Adipose tissue (tissue), 3 donors: ENCODE results near the gene LRRC27. TPM values are rescaled to one million over a fixed set of nuclear protein-coding genes. Genes with fewer than 3 reads are reported as not detected.

Experiments
- H3K27ac ChIP-seq: one replicate; pipeline ENCODE4 v1.5.1; 2013; ENCODE audit warnings: low read depth, low read length
- WGBS, 3 donors: extraction: QIAGEN DNeasy Blood & Tissue Kit; methylation state at CpG; one replicate each; pipeline ENCODE4 v1.1.7; 2013; 5-methylcytosine and 5-hydroxymethylcytosine counted together
- polyA plus RNA-seq, 3 donors: library from polyadenylated mRNA; stranded (reverse); fragments of 200-250 nt; gene quantifications; one replicate each; pipeline ENCODE4 v1.2.3, GENCODE V29; 2013
- donor health status: healthy with polysubstance abuse.
- donor health status: Bipolar disorder and iron deficiency.
- donor health status: healthy.

Gene LRRC27
- polyA plus RNA-seq, 3 donors = 3.4 to 6.1 (median 5.0) TPM

DNA sequence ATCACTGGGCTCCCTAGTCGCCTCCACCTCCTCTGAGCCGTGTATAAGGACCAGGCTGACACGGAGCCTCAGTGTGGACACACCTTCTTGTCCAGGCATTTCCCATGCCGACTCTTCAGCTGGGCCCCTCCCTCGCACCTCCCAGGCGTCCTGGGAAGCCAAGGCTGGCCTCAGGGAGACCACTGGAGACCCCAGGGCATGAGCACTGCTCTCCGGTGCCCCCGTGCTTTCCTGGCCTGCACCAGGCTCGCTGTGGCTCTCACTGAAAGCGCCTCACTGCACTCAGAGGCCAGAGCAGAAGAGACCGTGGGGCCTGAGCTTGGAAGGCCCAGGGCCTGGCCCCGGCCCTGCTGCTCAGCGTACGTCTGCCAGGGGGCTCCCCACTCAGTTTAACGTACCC is 31.4 kb downstream of the LRRC27 start:
- H3K27ac ChIP-seq = no peak overlapping the region
- WGBS, 3 donors = 88 to 92% (median 88%) methylated on average over 13 to 15 of the region's 15 CpGs

DNA sequence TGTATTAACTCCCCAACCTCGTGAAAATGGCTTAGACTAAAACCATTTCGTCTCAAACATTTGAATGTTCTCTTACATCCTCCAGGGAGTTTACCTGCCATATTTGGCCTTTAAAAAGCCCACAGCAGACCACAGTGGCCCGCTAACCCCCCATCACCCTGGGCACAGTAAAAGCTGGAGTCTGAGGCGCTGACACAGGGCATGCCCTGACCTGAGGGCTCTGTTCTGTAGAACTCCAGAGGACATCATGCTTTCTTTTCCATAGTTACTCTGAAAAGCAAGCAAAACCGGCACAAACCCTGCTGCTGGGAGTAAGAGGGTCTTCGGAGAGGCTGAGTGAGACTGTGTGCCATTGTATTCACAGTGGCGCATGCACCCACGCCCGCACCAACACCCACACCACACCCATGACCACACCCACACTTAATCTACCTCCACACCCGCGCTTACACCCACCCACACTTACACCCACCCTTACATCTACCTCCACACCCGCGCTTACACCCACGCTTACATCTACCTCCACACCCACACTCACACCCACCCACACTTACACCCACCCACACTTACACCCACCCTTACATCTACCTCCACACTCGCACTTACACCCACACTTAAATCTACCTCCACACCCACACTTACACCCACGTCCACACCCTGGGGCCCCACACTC is 32.1 kb downstream of the LRRC27 start:
- no peak overlapping the region for H3K27ac ChIP-seq
- whole genome bisulfite sequencing, 3 donors = 64 to 74% (median 67%) methylated on average over 14 to 16 of the region's 16 CpGs

DNA sequence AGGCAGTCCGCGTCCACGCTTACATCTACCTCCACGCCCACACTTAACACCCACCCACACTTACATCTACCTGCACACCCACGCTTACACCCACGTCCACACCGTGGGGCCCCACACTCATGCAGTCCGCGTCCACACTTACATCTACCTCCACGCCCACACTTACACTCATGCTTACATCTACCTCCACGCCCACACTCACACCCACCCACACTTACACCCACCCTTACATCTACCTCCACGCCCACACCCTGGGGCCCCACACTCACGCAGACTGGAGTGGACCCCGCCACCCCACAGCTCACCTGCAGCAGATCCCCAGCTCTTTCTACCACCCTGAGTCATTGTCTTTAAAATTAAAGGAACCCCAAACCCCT is 32.6 kb downstream of the LRRC27 start:
- no peak overlapping the region for H3K27ac ChIP-seq
- WGBS, 3 donors = 58 to 87% (median 84%) methylated on average over 5 to 14 of the region's 14 CpGs

DNA sequence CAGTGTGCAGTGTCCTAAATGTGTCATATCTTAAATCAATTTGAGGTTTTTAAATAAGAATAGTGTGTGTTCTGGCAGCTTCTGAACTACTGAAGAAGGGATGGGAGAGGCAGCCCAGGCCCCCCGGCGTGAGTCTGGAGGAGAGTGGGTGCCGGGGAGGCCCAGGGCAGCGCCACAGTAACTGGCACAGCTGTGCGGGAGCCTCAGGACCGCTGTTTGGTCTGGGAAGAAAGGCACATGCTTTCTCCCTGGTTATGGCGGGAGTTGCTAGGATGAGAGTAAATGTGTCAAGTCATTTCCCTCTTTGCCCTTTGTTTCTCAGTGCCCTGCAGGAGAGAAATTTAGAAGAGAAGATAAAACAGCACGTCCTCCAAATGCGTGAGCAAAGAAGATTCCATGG is 33.1 kb downstream of the LRRC27 start:
- H3K27ac ChIP-seq = no peak overlapping the region
- WGBS, 3 donors = 64 to 88% (median 73%) methylated on average over 9 of the region's 9 CpGs

DNA sequence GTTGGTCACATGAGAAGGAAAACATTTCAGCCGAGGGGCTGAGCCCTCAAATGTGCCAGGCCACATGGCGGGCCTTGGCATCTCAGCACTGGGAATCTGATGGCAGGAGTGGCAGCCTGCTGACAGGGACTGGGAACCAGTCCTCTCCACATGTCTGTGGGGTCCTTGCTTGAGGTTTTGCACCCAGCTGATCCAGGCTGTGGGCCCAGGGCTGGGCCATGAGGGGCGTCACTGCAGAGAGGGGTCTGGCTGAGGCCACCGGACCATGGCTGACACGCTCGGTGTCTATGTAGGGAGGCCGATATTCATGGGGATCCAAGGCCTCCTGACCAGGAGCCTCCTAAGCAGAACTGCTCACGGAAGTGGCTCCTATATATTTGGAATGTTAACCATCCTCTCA is 34.0 kb downstream of the LRRC27 start:
- 93 to 99% (median 97%) methylated on average over 8 of the region's 8 CpGs for WGBS, 3 donors

DNA sequence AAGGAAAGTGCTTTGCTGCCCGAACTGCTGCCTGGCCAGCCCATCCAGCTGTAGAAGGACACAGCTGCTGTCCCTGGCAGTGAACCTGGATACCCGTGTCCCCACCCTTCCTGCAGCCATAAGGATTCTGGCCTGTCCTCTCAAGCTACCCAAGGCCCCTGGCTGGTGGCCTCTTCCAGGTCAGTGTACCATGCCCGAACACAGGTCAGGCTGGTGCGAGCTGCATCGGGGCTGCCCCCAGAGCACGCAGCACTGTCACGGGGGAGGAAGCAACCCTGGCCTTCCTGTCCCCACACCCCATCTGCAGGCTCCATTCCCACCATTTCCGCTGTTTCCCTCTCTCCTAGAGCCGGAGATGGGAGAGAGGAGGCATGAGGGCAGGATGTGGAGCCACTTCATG is 34.5 kb downstream of the LRRC27 start:
- H3K27ac ChIP-seq = no peak overlapping the region
- 81 to 95% (median 83%) methylated on average over 9 of the region's 9 CpGs for WGBS, 3 donors

More for the DNA sequence above, 34.0 kb downstream of the LRRC27 start:
- H3K27ac ChIP-seq = no peak overlapping the region

DNA sequence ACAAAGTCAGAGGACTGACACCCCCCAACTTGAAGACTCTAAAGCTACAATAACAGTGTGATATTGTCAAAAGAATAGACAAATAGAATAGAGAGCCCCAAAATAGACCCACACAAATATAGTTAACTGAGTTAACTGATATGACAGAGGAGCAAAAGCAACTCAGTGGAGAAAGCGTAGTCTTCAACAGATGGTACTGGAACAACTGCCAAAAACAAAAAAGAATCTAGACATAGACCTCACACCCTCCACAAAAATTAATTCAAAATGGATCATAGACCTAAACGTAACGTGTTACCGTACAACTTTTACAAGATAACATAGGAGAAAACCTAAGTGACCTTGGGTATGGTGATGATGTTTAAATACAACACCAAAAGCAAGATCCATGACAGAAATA is 36.4 kb downstream of the LRRC27 start:
- 72 to 95% (median 85%) methylated on average over 4 of the region's 4 CpGs for WGBS, 3 donors

DNA sequence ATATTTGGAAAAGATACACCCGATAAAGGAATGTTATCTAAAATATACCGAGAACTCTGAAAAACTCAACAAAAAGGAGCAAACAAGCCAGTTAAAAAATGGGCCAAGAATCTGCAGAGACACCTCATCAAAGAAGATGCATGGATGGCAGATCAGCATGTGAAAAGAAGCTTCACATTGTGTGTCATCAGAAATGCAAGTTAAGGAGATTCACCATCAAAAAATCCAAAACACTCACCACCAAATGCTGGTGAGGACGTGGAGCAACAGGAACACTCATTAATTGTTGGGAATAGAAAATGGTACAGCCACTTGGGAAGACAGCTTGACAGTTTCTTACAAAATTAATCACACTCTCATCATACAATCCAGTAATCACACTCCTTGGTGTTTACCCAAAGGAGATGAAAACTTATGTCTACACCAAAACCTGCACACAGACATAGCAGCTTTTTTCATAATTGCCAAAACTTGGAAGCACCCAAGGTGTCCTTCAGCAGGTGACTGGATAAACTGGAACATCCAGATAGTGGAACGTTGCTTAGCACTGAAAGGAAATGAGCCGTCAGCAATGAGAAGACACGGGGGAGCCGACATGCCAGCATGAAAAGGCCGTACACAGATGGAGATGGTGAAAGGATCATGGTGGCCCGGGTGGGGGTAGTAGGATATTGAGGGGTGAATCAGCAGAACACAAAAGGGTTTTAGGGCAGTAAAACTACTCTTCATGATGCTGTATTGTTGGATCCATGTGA is 37.1 kb downstream of the LRRC27 start:
- 77 to 83% (median 78%) methylated on average over 9 of the region's 9 CpGs for WGBS, 3 donors
- no peak overlapping the region for H3K27ac ChIP-seq

More for the DNA sequence above, 36.4 kb downstream of the LRRC27 start:
- no peak overlapping the region for H3K27ac ChIP-seq

DNA sequence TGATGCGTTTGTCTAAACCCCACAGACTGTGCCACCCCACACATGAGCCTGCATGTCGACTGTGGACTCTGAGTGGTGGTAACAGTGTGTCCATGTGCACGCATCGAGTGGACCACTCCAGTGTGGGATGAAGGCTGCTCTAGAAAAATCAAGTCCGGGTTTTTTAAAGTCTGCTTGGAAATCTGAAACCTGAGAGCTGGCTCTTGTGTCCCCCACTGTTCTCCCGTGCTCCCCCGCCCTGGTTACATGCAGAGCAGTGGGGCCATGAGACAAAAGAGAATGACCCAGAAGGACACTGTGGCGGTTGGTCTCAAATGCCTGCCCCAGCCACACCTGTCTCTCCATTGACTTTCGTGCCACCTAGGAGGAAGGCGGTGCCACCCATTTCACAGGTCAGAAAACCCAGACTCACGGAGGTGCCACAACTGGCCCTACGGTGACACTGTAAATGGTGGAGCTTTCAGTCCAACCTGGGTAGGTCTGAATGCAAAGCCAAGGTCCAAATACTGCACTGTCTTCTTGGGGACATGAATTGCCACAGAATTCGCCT is 37.7 kb downstream of the LRRC27 start:
- WGBS, 3 donors = 91 to 94% (median 93%) methylated on average over 13 of the region's 13 CpGs
- H3K27ac ChIP-seq = no peak overlapping the region

DNA sequence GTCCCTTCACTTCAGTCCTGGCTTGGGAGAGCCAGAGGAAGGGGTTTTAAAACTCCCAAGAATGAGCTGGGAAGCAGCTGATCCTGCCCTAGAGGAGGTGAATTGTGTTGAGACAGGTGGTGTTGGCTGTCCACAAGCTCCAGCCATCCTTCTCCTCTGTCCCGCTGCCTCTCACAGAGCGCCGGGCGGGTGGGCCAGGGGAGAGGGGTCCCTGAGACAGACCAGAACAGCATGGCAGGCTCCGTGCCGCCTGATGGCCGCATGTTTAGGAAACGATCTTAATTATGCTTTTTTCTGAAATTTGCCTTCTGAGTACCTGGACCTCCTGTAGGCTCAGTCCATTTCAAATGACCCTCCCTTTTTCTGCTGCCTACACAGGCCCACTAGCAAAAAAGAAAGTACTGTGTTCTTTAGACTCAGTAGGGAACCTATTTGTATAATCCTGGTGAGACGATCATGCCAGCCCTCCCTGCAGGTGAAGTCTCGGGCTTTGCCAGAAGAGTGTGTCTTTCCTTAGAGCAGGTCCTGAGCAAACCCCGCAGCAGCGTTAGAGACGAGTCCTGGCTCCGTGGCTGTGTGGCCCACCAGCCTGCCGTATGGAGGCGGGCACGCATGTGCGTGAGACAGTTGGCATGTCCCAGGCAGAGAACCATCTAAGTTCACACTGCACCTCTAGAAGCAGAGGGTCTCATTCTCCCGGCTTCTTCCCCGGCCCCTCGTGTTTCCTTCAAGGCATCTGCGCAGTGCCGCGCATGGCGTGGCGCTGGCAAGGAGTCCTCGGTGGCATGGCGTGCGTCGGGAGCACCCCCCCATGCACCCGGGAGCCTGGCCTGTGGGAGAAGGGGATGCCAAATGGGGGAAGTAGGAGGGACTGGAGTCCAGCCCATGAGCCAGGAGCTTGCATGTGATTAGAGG is 38.7 kb downstream of the LRRC27 start:
- WGBS, 3 donors = 95 to 97% (median 96%) methylated on average over 30 to 31 of the region's 31 CpGs
- H3K27ac ChIP-seq = no peak overlapping the region

DNA sequence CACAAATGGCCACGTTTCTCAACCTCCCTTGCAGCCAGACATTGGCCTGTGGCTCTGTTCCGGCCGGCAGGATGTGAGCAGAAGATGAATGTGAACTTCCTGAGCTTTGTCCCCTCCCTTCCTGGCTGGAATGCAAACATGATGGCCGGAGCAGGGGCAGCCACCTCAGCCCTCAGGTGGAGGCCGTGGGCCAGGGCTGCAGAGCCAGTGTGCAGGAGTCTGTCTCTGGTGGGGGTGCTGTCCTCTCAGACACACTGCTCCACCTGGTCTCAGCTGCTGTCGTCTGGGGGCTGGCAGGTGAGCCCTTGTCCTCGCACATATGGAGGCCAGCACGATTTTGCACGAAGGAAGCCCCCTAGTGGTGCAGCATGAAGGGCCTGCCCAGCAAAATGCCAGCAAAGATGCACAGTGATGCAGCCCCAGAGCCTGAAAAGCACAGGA is 39.7 kb downstream of the LRRC27 start:
- H3K27ac ChIP-seq = no peak overlapping the region
- WGBS, 3 donors = 67 to 75% (median 73%) methylated on average over 8 to 9 of the region's 9 CpGs

DNA sequence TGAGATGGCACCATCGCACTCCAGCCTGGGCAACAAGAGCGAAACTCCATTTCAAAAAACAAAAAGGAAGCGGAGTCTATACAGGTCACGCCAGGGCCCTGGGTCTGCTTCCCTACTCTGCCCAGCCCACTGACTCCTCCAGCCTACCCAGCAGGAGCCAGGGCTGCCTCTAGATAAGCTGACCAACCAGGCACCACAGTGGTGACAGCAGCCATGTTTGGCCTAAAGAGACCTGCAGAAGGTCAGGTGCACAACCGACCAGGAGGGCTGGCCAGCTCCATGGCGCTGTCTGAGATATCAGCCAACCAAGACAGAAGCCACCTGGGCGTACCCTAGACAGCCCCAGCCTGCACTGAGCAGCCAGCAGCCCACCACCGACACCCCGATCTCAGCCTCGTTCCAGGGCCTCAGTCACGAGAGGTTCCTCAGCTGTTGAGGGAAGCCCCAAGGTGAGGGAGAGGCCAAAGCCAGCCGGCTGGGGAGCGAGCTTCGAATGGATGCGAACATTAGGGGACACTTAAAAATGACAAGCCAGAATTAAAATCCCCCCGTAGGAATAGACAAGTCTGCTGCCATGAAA is 40.6 kb downstream of the LRRC27 start:
- no peak overlapping the region for H3K27ac ChIP-seq
- WGBS, 3 donors = 87 to 91% (median 91%) methylated on average over 16 of the region's 16 CpGs

DNA sequence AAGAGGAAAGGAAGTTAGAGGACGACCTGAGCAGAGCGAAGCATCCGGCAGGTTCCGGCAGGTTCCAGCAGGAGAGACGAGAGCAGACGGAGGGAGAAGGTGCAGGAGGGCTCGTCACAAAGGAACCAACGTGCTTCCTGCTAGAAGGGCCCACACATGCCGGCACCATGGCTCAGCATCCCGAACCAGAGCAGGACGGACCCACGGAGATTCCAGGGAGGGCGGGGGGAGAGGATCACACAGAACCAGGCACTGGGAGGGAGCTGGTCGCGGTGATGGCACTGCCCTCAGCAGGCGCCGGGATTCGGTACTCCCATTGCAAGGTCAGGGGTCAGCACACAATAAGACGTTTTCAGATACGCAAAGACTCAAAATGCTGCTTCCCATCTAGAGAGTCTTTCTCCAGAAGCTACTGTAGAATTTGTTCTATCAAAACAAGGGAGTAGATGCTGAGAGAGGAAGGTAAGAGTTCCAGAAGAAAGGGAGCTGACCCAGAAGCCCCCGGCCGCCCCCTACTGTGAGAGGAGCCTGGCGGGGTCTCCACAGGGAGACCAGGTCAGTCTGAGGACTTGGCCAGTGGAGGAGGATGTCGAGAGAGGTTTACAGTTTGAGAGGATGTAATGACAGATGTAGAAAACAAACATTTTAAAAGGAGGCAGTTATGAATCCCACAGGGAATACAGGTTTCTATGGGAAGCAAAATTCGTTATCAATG is 41.4 kb downstream of the LRRC27 start:
- no peak overlapping the region for H3K27ac ChIP-seq
- 79 to 88% (median 86%) methylated on average over 25 of the region's 25 CpGs for WGBS, 3 donors

DNA sequence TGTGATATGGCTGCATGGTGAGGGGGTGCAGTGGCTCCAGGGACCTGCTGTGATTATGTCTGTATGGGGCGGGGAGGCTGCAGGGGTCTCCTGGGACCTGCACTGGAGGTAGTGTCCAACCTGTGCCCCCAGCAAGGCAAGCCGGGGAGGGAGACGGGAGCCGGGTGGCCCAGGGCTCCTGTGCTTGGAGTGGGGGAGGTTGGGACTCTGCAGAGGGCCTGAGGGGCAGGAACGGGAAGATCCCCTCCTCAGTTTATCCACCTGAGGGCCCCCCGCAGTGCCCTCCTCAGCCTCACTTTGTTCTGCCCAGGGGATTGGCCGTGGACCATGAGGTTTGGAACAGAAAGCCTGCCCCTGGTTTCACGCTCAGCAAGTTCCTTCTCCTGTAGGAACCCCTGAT is 42.2 kb downstream of the LRRC27 start:
- WGBS, 3 donors = 85 to 90% (median 90%) methylated on average over 7 to 8 of the region's 8 CpGs
- H3K27ac ChIP-seq = no peak overlapping the region

DNA sequence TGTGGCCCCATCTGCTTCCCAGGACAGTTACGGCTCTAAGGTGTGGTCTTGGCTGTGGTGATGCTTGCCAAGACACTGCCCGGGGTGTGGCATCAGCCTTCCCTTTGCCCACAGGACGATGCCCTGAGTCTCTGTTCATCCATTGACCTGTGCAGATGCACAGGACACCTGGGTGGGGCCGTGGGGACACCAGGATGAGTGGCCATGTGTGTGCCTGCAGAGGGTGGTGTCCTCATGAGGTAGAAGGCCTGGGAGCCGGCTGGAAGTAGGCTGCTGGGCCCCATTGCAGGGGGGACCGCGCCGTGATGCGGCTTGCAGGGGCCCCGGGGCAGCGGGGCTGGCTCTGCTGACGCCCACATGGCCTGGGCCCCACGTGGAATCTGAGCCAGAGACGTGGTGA is 42.6 kb downstream of the LRRC27 start:
- 88 to 92% (median 91%) methylated on average over 14 of the region's 14 CpGs for WGBS, 3 donors
- no peak overlapping the region for H3K27ac ChIP-seq

DNA sequence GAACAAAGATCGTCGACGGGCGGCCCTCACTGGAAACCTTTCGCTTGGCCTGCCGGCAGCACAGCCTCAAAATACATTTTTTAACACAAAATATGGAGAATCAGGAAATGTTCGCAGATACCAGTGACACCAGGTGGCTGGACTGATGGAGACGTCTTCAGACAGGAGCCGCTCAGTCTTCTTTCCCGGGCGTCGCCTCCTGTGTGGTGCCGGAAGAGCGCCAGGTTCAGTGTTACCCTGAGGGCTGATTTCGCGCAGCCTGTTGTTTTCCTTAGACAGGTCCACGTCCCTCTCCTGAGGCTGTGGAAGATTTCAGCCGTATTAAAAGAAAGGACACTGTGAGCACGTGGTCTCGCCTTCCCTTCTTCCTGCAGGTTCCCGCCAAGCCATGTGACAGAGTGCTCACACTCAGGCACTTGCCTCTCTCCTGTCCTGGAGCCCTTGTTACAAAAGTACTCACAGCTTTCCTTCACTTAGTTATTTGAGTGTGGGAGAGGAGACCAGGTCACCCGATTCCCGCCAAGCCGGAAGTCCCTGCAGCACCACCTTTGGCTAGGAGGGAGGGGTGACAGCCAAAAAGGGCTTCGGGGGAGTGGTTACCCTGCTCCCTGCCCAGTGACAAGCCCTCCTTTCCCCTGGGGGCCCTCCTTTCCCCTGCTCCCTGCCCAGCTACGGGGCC is 43.3 kb downstream of the LRRC27 start:
- 85 to 91% (median 85%) methylated on average over 26 of the region's 26 CpGs for WGBS, 3 donors
- H3K27ac ChIP-seq = no peak overlapping the region

DNA sequence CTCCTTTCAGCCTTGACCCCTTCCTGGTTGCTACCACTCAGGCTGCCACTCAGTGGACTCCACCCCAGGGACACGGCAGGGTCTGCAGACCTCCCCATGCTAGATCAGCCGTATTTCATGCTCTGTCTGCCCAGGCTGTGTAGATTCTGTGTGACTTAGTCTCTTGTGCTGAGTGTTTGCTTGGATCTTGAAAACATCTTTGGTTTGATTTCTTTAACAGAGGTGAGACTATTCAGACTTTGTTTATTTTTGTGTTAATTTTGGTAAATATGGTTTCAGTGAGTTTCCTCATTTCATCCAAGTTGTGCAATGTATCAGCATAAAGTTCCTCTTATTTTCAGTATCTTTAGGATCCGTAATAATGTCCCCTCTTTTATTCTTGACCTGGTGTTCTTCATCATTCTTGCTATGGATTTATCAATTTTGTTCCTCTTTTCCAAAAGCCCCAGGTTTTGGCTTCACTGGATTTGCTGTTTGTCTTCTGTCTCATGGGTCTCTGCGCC is 43.9 kb downstream of the LRRC27 start:
- no peak overlapping the region for H3K27ac ChIP-seq
- WGBS, 3 donors = 72 to 79% (median 72%) methylated on average over 4 of the region's 4 CpGs
